ENCODE data around the gene IL17A.

The IL17A gene

DNA sequence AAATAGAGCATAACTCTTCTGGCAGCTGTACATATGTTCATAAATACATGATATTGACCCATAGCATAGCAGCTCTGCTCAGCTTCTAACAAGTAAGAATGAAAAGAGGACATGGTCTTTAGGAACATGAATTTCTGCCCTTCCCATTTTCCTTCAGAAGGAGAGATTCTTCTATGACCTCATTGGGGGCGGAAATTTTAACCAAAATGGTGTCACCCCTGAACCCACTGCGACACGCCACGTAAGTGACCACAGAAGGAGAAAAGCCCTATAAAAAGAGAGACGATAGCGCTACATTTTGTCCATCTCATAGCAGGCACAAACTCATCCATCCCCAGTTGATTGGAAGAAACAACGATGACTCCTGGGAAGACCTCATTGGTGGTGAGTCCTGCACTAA is at the start of gene IL17A:
Gene IL17A, plus strand, starts transcription at position 301 of the 400 bp plus-strand sequence. Its CDS starts 57 bp downstream, at position 358.
- DNase-seq = no peak

- DNase-seq = no peak
Observed at GRCh38 chr6:52136934-52137467, 49.2 kb upstream of the IL17A start.

- no peak for DNase-seq
Observed at GRCh38 chr6:52138284-52138683, 47.9 kb upstream of the IL17A start.

DNA sequence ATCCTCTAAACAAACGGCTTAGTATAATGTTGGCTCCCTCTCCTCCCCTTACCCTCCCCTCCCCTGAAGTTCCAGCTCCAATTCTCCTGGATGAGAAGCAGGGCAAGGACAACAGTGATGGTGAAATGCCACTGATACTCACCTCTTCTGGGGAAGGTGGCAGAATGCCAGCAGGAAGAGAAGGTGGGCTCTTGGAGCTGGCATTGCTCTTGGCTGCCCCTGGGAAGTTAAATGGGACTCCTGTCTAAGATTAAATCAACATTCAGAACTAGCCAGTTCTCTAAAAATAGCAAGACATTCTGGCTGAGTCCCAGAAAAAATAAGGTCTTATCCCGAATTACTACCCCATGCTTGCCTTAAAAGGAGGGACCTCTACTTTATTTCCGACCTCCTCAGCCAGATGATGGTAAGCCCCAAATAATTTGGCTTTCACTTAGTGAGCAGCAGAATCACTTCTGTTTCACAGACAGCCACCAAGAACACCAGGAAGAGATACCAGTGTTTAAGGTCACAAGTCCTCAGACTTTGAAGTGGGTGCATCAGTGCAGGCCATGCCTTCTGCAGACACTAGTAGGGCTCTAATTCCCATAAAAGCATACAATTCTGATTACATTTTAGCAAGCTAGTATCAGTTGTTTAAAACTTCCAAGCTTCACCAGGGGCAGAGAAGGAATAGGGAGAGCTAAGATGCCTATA is 46.0 kb upstream of the IL17A start:
- no peak for DNase-seq

- DNase-seq = no peak
Observed at GRCh38 chr6:52141596-52141995, 44.6 kb upstream of the IL17A start.

GRCh38 chr6:52142556-52142955 is 43.6 kb upstream of the IL17A start:
- DNase-seq = no peak

DNA sequence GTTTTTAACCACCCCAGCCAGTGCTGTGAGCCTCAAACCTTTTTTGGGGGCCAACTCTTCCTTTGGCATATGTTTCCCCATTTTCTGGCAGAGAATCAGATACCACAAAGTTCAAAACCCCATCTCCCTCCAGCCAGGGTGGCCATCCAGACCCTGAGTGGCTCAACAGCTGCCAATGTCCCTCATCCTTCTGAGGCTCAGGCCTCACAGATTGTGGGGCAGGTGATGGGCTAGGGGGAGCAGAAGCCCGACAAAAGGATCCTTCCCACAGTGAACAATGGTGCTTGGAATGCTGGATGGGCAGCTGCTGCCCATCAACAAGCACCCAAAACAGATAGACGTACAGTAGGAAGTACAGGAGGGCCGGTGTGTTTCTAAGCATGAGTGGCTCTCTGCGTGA is 42.6 kb upstream of the IL17A start:
- DNase-seq = no peak

GRCh38 chr6:52144196-52145076 is 41.7 kb upstream of the IL17A start:
- DNase-seq = no peak

DNA sequence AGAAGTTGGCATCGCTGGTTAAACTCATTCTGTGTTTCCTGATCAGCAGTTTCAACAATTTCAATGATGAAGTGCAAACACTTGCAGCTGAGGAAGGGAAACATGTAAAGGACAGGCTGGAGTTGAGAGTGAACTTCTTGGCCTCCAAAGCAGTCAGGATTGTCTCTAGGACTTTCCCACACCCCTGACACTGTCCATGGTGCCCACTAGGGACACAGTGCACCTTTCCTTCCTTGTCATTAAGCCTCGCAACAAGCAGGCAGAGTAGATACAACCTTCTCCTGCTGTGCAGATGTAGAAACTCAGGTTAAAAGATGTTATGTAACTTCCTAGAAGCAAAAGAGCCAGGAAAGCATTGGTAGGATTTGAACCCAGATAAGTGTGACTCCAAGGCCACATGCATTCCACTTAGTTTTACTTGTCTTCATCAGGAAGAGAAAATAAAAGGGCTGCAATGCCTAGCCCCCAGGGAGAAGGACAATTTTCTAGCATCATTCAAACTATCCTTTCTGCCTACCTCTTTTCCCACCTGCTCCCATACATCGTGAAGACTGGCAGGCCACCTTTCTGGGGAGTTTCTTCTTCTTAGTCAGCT is 39.2 kb upstream of the IL17A start:
- DNase-seq = no peak

DNA sequence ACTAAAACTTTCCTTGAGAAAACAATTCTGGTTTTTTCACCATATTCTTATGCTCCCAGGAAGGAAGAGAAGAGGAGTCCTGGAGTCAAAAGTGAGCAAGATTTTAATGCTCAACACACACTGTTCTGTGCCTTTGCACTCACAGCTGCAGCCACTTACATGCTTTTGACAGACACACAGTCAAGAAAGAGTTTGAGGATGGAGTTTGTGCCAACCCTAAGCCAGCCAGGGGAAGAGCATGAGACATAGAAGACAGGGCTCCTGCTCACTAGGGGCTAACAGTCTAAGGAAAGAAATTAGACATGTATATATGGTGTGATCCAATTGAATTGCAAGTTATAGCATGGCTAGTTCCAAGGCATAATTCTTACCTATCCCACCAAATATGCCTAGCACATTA is 37.1 kb upstream of the IL17A start:
- no peak for DNase-seq

DNA sequence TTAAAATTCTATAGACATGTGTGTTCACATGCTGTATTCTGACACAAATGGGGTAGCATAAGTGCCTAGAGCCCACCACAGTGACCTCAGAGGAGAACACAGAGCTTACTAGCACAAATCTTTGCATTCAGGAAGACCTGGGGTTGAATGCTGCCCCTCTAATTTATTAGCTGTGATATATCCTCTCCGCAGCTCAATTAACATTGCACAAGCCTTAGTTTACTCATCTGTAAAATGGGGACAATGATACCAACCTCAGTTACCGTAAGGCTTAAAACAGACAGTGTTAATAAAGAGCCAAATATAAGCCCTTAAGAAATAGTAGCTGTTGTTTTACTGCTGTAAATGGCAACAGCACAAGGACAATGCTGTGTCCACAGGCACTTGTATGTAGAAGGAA is 36.2 kb upstream of the IL17A start:
- no peak for DNase-seq

DNA sequence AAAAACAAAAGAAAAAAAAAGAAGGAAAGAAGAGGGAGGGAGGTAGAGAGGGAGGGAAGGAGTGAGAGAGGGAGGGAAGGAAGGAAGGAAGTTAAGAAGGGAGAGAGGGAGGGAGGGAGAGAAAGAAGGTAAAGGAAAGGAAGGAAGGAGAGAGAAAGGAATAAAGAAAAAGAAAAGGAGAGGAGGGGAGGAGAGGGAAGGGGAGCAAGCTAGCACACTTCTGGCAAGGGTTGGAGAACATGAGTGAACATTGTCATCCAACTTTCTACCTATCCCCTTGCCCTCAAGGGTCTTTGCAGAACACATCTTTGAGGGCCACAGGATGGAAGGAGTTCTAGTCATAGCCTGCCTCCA is 34.1 kb upstream of the IL17A start:
- no peak for DNase-seq

DNA sequence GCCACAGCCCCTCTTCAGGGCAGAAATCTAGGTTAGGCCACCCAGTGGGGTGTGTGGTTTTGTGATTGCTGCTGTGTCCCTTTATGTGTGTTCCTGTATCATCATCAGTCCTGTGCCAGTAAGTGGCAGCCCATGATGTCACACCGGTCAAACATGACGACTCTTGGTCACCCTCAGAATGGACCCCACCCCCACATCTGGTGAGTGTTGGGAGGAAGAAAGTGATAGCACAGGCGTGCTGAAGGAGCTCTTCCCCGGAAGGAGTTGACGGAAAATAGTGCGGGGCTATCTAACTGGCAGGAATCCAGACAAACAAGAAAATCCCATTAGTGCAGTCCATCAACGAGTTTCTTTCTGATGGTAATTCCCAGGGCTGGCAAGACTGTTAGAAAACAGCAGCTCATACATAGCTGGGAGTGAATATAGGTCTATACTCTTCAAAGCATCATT is 33.4 kb upstream of the IL17A start:
- DNase-seq = no peak

DNA sequence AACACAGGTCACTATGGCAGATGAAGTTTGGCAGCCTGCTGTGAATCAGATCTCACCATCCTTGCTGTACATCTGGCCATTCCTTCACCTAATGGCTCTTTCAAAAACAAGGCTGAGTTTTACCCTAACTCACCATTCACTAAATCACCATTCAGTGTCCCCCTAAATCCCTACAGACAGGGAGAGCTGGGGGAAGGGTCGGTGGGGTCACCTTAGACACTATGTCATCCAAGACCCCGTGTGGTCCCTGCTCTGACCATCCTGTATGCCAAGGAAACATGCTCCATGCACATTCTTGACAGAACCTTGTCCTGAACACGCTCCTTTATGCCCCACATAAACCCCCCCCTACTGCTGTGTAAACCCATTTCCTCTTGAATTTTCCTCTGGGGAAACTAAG is 31.8 kb upstream of the IL17A start:
- DNase-seq = no peak

DNA sequence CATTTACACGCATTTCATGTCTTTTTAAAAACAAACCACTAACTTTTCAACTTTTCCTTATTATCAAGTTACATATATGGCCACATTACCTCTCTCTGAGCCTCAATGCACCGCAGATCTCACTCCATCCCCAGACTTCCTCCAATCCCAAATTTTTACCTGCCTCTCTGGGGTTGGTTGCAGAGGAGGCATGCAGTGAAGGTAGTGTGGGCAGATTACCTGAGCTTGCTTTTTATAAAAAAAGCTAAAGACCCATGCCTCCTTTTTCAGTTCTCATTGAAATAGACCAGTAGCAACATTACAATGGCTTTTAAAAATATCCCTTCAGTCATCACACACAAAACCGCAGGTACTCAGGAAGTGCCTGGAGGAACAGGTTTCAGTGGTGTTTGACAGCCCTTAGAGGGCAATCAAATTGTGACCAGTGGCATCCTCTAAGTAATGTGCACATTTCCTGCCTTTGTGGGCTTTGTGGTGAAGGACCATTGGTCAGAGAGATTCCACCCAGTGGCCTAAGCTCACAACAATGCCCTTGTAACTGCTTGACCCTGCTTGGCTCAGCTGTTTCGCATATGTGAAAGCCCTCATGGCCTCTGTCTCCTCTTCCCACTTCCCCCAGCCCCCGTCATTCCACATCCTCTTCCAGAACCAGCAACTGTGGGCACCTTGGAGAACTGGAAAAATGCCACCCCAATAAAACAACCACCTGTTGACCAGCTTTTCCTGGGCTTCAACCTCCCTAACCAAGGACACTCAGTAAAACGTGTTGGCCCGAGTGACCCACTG is 30.2 kb upstream of the IL17A start:
- DNase-seq = no peak

- DNase-seq = no peak
Observed at GRCh38 chr6:52157301-52157941, 28.8 kb upstream of the IL17A start.

GRCh38 chr6:52160472-52161104 is 25.6 kb upstream of the IL17A start:
- no peak for DNase-seq

DNA sequence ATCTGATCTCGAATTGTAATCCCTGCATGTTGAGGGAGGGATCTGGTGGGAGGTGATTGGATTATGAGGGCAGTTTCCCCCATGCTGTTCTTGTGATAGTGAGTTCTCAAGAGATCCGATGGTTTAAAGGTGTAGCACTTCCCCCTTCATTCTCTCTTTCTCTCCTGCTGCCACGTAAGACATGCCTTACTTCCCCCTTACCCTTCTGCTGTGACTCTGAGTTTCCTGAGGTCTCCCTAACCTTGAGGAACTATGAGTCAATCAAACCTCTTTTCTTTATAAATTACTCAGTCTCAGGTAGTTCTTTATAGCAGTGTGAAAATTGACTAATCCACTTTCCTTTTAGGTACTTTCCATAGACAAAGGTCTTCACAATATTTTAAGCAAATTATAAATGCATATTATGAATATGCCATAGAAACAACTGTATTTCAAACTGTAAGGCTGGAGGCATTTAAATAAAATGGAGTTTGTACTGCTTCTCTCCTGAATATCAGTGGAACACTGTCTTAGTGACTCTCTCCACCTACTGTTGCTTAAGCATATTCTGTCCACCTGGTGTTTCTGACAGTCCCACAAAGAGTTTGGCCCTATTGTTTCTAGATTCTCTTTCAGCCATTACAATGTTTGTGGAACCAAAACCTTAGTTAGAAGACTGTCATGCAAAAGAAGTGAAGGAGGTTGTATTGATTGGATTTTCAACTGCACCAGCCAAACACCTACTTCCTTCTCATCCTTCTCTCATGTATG is 24.3 kb upstream of the IL17A start:
- DNase-seq = no peak

- DNase-seq = no peak
Observed at GRCh38 chr6:52162940-52163908, 23.0 kb upstream of the IL17A start.

All from activated T-cell treated with anti-CD3 and anti-CD28 coated beads for 4 hours (primary cell).